ENCODE measurements around the gene IGSF23.

The IGSF23 gene

DNA sequence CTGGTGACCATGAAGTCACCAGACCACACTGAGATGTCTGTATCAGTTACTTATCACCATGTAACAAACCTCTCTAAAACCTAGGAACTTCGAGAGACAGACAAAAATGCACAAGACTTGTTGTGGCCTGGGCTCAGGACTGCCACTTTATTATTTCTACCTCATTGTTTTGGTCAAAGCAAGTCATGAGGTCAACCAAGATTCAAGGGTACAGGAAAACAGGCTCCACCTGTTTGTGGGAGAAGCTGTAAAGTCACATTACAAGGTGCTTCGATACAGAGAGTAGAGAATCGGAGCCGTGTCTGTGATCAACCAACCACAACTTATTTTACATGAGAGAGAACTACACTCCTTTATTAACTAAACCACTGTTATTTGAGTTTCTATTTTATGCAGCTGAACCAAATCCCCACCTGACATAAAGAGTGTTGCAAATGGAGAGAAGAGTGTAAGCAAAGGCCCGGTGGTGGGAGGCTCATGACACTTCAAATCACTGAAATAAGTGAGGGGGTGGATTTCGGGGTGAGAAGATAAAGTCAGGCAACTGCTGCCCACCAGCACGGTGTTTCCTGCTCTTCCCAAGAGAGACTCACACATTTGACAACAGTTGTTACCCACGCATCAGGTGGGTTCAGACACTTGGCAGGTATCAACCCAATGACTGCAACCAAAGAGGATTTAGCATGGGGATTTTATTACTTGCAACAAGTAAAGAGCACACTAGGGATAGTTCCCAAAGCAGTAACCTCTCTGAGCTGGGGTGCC lies 39.0 kb upstream of the IGSF23 start:
- no peak for ATAC-seq
- TF ChIP-seq, protein P1, sequence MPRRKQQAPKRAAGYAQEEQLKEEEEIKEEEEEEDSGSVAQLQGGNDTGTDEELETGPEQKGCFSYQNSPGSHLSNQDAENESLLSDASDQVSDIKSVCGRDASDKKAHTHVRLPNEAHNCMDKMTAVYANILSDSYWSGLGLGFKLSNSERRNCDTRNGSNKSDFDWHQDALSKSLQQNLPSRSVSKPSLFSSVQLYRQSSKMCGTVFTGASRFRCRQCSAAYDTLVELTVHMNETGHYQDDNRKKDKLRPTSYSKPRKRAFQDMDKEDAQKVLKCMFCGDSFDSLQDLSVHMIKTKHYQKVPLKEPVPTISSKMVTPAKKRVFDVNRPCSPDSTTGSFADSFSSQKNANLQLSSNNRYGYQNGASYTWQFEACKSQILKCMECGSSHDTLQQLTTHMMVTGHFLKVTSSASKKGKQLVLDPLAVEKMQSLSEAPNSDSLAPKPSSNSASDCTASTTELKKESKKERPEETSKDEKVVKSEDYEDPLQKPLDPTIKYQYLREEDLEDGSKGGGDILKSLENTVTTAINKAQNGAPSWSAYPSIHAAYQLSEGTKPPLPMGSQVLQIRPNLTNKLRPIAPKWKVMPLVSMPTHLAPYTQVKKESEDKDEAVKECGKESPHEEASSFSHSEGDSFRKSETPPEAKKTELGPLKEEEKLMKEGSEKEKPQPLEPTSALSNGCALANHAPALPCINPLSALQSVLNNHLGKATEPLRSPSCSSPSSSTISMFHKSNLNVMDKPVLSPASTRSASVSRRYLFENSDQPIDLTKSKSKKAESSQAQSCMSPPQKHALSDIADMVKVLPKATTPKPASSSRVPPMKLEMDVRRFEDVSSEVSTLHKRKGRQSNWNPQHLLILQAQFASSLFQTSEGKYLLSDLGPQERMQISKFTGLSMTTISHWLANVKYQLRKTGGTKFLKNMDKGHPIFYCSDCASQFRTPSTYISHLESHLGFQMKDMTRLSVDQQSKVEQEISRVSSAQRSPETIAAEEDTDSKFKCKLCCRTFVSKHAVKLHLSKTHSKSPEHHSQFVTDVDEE (CRISPR knock-in tag; IDR thresholded peaks at IDR 0.05): no peak
- TF ChIP-seq ZFP3 (CRISPR knock-in tag; IDR thresholded peaks at IDR 0.05): no peak
- TF ChIP-seq, protein P2, sequence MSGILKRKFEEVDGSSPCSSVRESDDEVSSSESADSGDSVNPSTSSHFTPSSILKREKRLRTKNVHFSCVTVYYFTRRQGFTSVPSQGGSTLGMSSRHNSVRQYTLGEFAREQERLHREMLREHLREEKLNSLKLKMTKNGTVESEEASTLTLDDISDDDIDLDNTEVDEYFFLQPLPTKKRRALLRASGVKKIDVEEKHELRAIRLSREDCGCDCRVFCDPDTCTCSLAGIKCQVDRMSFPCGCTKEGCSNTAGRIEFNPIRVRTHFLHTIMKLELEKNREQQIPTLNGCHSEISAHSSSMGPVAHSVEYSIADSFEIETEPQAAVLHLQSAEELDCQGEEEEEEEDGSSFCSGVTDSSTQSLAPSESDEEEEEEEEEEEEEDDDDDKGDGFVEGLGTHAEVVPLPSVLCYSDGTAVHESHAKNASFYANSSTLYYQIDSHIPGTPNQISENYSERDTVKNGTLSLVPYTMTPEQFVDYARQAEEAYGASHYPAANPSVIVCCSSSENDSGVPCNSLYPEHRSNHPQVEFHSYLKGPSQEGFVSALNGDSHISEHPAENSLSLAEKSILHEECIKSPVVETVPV (CRISPR knock-in tag; IDR thresholded peaks at IDR 0.05): no peak

DNA sequence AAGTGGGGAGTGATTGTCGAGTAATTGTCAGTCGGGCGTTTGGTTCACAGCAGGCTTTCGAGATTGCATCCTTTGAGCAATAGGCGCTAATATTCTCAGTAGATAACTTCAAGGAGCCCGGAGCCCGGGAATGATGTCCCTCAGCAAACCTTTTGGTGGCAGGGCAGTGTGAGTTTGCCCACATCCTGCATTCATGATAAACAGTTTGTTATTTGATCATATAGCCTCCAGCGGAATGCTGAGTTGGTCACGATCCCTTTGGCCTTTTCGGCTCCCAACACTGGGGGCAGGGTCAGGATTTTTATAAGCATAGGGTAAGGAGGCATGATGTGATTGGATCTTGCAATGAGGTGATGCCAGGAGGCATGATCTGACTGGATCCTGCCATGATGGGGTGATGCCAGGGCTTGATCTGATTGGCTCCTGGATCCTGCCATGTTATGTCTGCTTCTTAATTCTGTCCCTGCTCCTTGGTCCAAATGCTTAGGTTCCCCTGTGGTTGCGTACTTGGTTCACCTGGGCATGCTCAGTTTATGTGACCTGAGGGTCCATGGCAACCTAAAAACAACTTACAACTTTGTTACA lies 38.2 kb upstream of the IGSF23 start:
- TF ChIP-seq CSDC2 (CRISPR knock-in tag; IDR thresholded peaks at IDR 0.05) (no peak), TCF4 (CRISPR knock-in tag; IDR thresholded peaks at IDR 0.05; ENCODE audit: borderline replicate concordance) (no peak), PPARA (CRISPR knock-in tag; IDR thresholded peaks at IDR 0.05; ENCODE audit: borderline replicate concordance) (no peak), OSR1 (CRISPR knock-in tag; IDR thresholded peaks at IDR 0.05) (no peak), ESRRG (CRISPR knock-in tag; IDR thresholded peaks at IDR 0.05) (no peak), ISL1 (CRISPR knock-in tag; IDR thresholded peaks at IDR 0.05) (no peak), BACH2 (CRISPR knock-in tag; IDR thresholded peaks at IDR 0.05; ENCODE audit: borderline replicate concordance) (no peak), ZFP30 (CRISPR knock-in tag; IDR thresholded peaks at IDR 0.05) (no peak), GLIS3 (CRISPR knock-in tag; IDR thresholded peaks at IDR 0.05) (no peak), TOX (CRISPR knock-in tag; IDR thresholded peaks at IDR 0.05; ENCODE audit: borderline replicate concordance) (no peak), RARB (CRISPR knock-in tag; IDR thresholded peaks at IDR 0.05) (no peak), ZNF565 (CRISPR knock-in tag; conservative IDR thresholded peaks at IDR 0.05; ENCODE audit: low read depth) (no peak)
- TF ChIP-seq, protein P2 (CRISPR knock-in tag; IDR thresholded peaks at IDR 0.05): no peak
- TF ChIP-seq, protein P1 (CRISPR knock-in tag; IDR thresholded peaks at IDR 0.05): no peak
- ATAC-seq: no peak

DNA sequence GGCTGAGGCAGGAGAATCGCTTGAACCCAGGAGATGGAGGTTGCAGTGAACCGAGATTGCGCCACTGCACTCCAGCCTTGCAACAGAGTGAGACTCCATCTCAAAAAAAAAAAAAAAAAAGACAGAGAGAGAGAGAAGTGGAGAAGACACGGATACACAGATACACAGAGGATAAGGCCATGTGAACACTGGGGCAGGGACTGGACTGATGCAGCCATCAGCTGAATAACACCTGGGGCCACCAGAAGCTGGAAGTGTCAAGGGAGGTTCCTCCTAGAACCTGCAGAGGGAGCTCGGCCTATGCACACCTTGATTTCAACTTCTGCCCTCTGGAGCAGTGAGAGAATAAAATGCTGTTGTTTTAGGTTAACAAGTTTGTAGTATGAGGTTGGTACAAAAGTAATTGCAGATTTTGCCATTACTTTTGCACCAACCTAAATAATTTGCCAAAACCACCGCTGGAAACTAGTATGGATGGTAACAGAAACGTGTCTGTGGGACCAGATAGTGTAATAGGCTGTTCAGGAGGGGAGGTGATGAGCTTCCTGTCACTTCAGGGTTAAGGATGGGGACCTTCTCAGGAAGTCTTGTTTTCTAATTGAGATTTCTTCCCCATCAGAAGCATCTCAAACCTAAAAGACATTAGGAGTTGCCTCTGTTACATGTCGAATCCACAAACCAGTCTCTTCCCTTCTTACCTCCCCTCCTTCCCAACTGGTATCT lies 36.4 kb upstream of the IGSF23 start:
- peak; percentile 90 for ATAC-seq
- TF ChIP-seq OSR1 (CRISPR knock-in tag; IDR thresholded peaks at IDR 0.05) (no peak), PPARA (CRISPR knock-in tag; IDR thresholded peaks at IDR 0.05; ENCODE audit: borderline replicate concordance) (no peak)

DNA sequence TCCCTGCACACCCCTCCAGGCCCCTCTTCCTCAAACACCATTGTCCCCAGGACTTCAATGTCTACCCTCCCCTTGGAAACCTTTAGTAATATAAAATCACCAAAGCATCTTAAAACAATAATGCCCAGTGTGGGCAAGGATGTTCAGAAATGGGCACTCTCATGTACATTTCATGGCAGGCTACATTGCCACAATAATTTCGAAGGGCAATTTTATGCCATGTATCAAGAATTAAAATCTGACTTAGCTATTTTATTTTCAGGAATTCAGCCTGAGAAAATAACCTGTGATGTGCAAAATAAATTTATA lies 35.8 kb upstream of the IGSF23 start:
- no peak for ATAC-seq
- TF ChIP-seq OSR1 (CRISPR knock-in tag; IDR thresholded peaks at IDR 0.05) (no peak), ZC3H10 (CRISPR knock-in tag; IDR thresholded peaks at IDR 0.05) (no peak), RARB (CRISPR knock-in tag; IDR thresholded peaks at IDR 0.05) (no peak), SNAI2 (CRISPR knock-in tag; IDR thresholded peaks at IDR 0.05) (no peak), ZNF565 (CRISPR knock-in tag; conservative IDR thresholded peaks at IDR 0.05; ENCODE audit: low read depth) (no peak), BACH2 (CRISPR knock-in tag; IDR thresholded peaks at IDR 0.05; ENCODE audit: borderline replicate concordance) (no peak), TOX (CRISPR knock-in tag; IDR thresholded peaks at IDR 0.05; ENCODE audit: borderline replicate concordance) (no peak)
- TF ChIP-seq, protein P1 (CRISPR knock-in tag; IDR thresholded peaks at IDR 0.05): no peak

Measured in SK-N-SH treated with all-trans-retinoic acid at 6 μM for 48 hours (cell line).